Kidney (tissue), 14 donors: Measurements from ENCODE around the gene WDFY2. TPM values are rescaled to one million over a fixed set of nuclear protein-coding genes. Genes with fewer than 3 reads are reported as not detected.

Source experiments
- DNase-seq, 5 donors: peaks; one replicate each; pipeline ENCODE4 v3.0.0-alpha.2; 2013 to 2020
- FAIRE-seq: peaks from 2 replicates; lab custom pipeline; 2012; peaks lifted over from hg19 to GRCh38; lab: Jason Lieb, UNC
- H3K27ac ChIP-seq, 2 donors: one replicate each; pipeline ENCODE4 v1.7.0; 2013; ENCODE audit warnings: low read depth in 2 of 2, low read length in 2 of 2, inconsistent platforms in 1 of 2
- H3K27me3 ChIP-seq: one replicate; pipeline ENCODE4 v1.7.1; 2013; ENCODE audit warnings: low read length, inconsistent platforms; ENCODE audit not compliant: control insufficient read depth, insufficient read depth
- H3K36me3 ChIP-seq, 3 donors: one replicate each; pipeline versions ENCODE4 v1.7.0 to v1.7.1; 2013; ENCODE audit warnings: low read length in 3 of 3, control low read depth in 1 of 3, inconsistent platforms in 1 of 3; ENCODE audit not compliant: insufficient read depth in 3 of 3, control insufficient read depth in 2 of 3
- H3K4me1 ChIP-seq, 3 donors: one replicate each; pipeline versions ENCODE4 v1.7.0 to v1.7.1; 2013; ENCODE audit warnings: low read length in 3 of 3, inconsistent platforms in 1 of 3, low read depth in 1 of 3; ENCODE audit not compliant: control insufficient read depth in 2 of 3, insufficient read depth in 2 of 3
- H3K4me3 ChIP-seq, 3 donors: one replicate each; pipeline versions ENCODE4 v1.7.0 to v1.8.1; 2013; ENCODE audit warnings: low read length in 3 of 3, control low read depth in 1 of 3, inconsistent platforms in 1 of 3
- H3K9ac ChIP-seq, 3 donors: one replicate each; pipeline versions ENCODE4 v1.7.0 to v1.7.1; 2013; ENCODE audit warnings: low read length in 3 of 3, control low read depth in 1 of 3, inconsistent platforms in 1 of 3
- H3K9me3 ChIP-seq, 3 donors: one replicate each; pipeline versions ENCODE4 v1.7.0 to v1.7.1; 2013; ENCODE audit warnings: low read length in 3 of 3, control low read depth in 1 of 3, inconsistent platforms in 1 of 3; ENCODE audit not compliant: control insufficient read depth in 2 of 3, insufficient read depth in 1 of 3
- intact Hi-C: fragments of 100-400 bp; cut with DNase I; formaldehyde crosslinking; loops from one replicate; pipeline ENCODE4 v1.11.1; 2022
- polyA plus RNA-seq: library from polyadenylated mRNA; stranded (reverse); fragments of 350-450 nt; fragmentation: Illumina TruSeq; extraction: RNeasy Lipid Tissue Mini Kit (QIAGEN cat#74804); gene quantifications from one replicate; pipeline ENCODE4 v1.2.3, GENCODE V29; 2014; ENCODE audit warnings: low read depth, low replicate concordance; ENCODE audit not compliant: insufficient read depth
- total RNA-seq: library from RNA; stranded (reverse); fragmentation: NEBNext Ultra II Directional; extraction: Animal tissue kit (Norgen Biotek cat#: 25700); gene quantifications from one replicate; pipeline ENCODE4 v1.2.1, GENCODE V29; 2021
- TF ChIP-seq, protein P1 (sequence below): IDR thresholded peaks from 3 replicates; pipeline ENCODE4 v1.5.1; 2012; ENCODE audit warnings: mild to moderate bottlenecking, moderate library complexity, borderline replicate concordance; ENCODE audit not compliant: insufficient read depth; ENCODE audit errors: extremely low read depth
- donor health status: control.
- donor health status: control.
- donor health status: control.
- donor health status: control.
- donor health status: control.
- donor health status: DM: yes; HTN: yes; CAD: no.
- donor health status: Normal renal cell carcinoma (clear cell type).

The WDFY2 gene
- total and polyA plus RNA-seq, 2 donors from 2014 or later: 4.8 to 13.0 TPM

DNA sequence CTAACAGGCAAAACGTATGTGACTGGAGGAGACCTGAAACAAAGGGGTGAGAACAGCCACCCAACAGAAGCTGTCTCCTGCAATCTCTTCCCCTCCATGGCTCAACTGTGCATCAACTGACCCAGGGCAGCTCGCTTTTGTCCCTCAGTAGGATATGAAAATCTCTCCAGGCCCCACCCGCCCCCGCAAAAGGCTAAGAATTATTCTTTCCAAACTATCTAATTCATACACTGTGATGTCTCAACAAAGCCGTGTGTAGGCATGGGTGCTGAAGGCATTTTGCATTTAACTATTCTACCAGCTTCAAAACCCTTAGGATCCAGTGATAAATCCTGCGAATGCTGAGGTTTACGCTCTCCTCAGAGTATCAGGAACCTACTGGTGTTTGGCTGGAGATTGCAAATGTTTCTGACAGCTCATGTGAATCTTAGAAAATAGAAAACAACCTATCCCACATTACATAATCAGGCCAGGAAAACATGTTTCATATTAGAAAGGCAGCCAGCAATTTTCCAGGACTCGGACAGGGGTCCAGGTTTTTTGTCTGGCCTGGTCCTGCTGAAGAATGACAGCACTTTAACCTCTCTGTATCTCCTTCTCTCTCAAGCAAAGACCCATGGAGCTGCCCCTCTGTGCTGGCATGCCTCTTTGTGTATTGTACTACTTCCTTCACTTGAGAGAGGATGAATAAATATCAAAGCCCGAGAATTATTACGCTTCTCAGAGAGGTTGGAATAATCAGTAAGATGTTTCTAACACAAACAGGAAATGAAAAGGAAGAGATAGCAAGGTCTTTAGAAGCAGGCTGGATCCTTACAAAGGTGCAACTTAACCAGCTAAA is 202.4 kb downstream of the WDFY2 start:
- no peaks in the 10 kb centered on the region for H3K4me1 ChIP-seq

DNA sequence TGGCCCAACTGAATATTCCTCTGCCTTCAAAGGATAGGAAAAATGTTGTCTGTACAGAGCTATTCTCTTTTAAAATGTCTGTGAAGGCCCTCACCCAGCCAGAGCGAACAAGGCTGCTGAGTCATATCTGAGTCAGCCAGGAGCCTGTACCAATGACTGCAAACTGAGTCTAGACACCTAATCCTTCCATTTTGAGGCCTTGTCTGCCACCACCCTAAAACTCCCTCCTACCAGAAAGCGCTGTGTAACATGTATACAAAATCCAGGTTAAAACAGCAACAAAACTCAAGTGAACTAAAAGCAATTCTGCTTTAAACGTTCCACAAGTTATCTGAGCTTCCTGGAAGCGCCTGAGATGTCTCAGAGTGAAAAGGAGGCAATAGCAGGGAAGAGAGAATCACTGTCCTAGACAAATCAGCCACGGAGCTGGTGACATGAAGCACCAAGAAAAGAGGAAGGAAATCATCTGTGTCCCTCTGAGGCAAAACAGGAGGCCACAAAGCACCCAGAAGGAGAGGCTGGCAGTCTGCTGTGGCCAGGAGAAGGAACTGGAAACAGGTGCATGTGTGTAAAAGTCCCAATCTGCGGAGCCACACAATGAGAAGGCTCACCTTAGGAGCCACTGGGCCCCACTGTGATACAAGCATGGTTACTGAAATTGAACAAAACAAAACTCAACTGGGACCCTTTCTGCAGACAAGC is 209.5 kb downstream of the WDFY2 start:
- DNase-seq (no peak), FAIRE-seq (no peak)
- Histone ChIP-seq H3K9me3 (no peaks in the 10 kb centered on the region), H3K4me3 (no peak overlapping the region), H3K36me3 (peaks cover 0 to 15% (median 3%) of the 10 kb centered on the region in 3 donors), H3K4me1 (no peaks in the 10 kb centered on the region), H3K27me3 (no peaks in the 10 kb centered on the region), H3K9ac (no peak overlapping the region), H3K27ac (no peak overlapping the region)
- TF ChIP-seq, protein P1, sequence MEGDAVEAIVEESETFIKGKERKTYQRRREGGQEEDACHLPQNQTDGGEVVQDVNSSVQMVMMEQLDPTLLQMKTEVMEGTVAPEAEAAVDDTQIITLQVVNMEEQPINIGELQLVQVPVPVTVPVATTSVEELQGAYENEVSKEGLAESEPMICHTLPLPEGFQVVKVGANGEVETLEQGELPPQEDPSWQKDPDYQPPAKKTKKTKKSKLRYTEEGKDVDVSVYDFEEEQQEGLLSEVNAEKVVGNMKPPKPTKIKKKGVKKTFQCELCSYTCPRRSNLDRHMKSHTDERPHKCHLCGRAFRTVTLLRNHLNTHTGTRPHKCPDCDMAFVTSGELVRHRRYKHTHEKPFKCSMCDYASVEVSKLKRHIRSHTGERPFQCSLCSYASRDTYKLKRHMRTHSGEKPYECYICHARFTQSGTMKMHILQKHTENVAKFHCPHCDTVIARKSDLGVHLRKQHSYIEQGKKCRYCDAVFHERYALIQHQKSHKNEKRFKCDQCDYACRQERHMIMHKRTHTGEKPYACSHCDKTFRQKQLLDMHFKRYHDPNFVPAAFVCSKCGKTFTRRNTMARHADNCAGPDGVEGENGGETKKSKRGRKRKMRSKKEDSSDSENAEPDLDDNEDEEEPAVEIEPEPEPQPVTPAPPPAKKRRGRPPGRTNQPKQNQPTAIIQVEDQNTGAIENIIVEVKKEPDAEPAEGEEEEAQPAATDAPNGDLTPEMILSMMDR: no peak
- intact Hi-C loops: no loop called here

More for the DNA sequence above, 202.4 kb downstream of the WDFY2 start:
- Histone ChIP-seq H3K9ac (no peak overlapping the region), H3K9me3 (no peaks in the 10 kb centered on the region), H3K4me3 (no peak overlapping the region), H3K36me3 (peaks cover 0 to 5% (median 0%) of the 10 kb centered on the region in 3 donors), H3K27ac (no peak overlapping the region), H3K27me3 (no peaks in the 10 kb centered on the region)
- TF ChIP-seq, protein P1: no peak
- intact Hi-C loops: no loop called here
- FAIRE-seq (no peak), DNase-seq (no peak)

DNA sequence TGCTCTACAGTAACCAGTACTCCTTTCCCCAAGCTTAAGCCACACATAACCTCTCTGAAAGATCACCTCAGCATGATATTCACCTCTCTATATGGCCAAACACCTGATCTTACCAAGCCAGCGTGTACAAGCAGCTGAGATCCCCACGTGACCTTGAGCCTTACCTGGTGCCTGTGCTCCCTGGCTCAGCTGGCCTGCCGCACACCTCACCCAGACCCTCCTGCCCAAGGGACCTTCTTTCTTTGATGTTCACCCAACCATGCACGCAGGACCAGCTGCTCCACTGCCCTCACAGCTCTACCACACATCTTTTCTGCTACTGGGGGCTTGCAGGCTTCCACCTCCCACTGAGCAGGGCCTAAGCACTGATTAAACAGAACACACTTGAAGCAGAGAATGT is 210.7 kb downstream of the WDFY2 start:
- Histone ChIP-seq H3K9me3 (no peaks in the 10 kb centered on the region), H3K27me3 (no peaks in the 10 kb centered on the region), H3K27ac (no peak overlapping the region), H3K36me3 (peaks cover 0 to 10% (median 4%) of the 10 kb centered on the region in 3 donors), H3K4me3 (no peak overlapping the region), H3K9ac (no peak overlapping the region), H3K4me1 (no peaks in the 10 kb centered on the region)
- TF ChIP-seq, protein P1: no peak
- no peak for DNase-seq
- intact Hi-C loops: no loop called here
- no peak for FAIRE-seq
